OCI-LY1 (cell line): ENCODE data around the gene FAM222B.
"Not testable (repeated sequence)": the region's sequence is repeated elsewhere in the genome, so short reads cannot be mapped to it uniquely, and the experiment has no call there.

Experiments used
- H2AFZ ChIP-seq: fragments of 200-600 bp; sonication (generic), shearing (Covaris generic); 2 replicates; pipeline ENCODE4 v1.6.0; 2014; ENCODE audit warnings: antibody characterized with exemption, mild to moderate bottlenecking, low read length
- H3F3A ChIP-seq: fragments of 200-600 bp; sonication (generic), shearing (Covaris generic); 2 replicates; pipeline ENCODE4 v1.6.0; 2014; ENCODE audit warnings: mild to moderate bottlenecking, antibody characterized with exemption, low read length, moderate library complexity; ENCODE audit not compliant: insufficient read depth
- H3K27ac ChIP-seq: fragments of 200-600 bp; sonication (generic); 2 replicates; pipeline ENCODE4 v1.5.1; 2014; ENCODE audit warnings: low read length, mixed run types, mild to moderate bottlenecking, low read depth; ENCODE audit not compliant: poor library complexity, severe bottlenecking
- H3K27me3 ChIP-seq: fragments of 200-600 bp; sonication (generic); 2 replicates; pipeline ENCODE4 v1.6.0; 2014; ENCODE audit warnings: antibody characterized with exemption, mild to moderate bottlenecking, low read length, moderate library complexity; ENCODE audit not compliant: insufficient read depth
- H3K36me3 ChIP-seq: fragments of 200-600 bp; sonication (generic); 2 replicates; pipeline ENCODE4 v1.6.1; 2014; ENCODE audit warnings: mild to moderate bottlenecking, antibody characterized with exemption, low read length, moderate library complexity, mixed read lengths; ENCODE audit not compliant: insufficient read depth
- H3K4me1 ChIP-seq: fragments of 200-600 bp; sonication (generic); 2 replicates; pipeline ENCODE4 v1.5.1; 2014; ENCODE audit warnings: mild to moderate bottlenecking, low read length, moderate library complexity; ENCODE audit not compliant: insufficient read depth, severe bottlenecking
- H3K4me2 ChIP-seq: fragments of 200-600 bp; sonication (generic), shearing (Covaris generic); 2 replicates; pipeline ENCODE4 v1.6.1; 2014; ENCODE audit warnings: low read length
- H3K4me3 ChIP-seq: fragments of 200-600 bp; sonication (generic); 2 replicates; pipeline ENCODE4 v1.5.1; 2014; ENCODE audit warnings: low read length, low read depth, mild to moderate bottlenecking, mixed read lengths; ENCODE audit not compliant: poor library complexity, severe bottlenecking
- H3K79me2 ChIP-seq: fragments of 200-600 bp; shearing (Covaris generic); 2 replicates; pipeline ENCODE4 v1.6.1; 2016; ENCODE audit warnings: mixed run types, low read length, mixed read lengths; ENCODE audit not compliant: insufficient read depth
- H3K9ac ChIP-seq: fragments of 200-600 bp; sonication (generic), shearing (Covaris generic); 2 replicates; pipeline ENCODE4 v1.6.1; 2014; ENCODE audit warnings: mild to moderate bottlenecking, low read length, mixed read lengths
- H3K9me2 ChIP-seq: fragments of 200-600 bp; sonication (generic), shearing (Covaris generic); 2 replicates; pipeline ENCODE4 v1.6.1; 2014; ENCODE audit warnings: low read depth, mild to moderate bottlenecking, low read length, mixed read lengths
- H3K9me3 ChIP-seq: fragments of 200-600 bp; shearing (Covaris generic); 2 replicates; pipeline ENCODE4 v1.6.1; 2014; ENCODE audit warnings: low read length, mixed read lengths
- H4K20me1 ChIP-seq: fragments of 200-600 bp; sonication (generic), shearing (Covaris generic); 2 replicates; pipeline ENCODE4 v1.6.0; 2016; ENCODE audit warnings: mild to moderate bottlenecking, low read length; ENCODE audit not compliant: insufficient read depth
- CTCF ChIP-seq: fragments of 200-600 bp; sonication (generic), shearing (Covaris generic); IDR thresholded peaks from 2 replicates; pipeline ENCODE4 v1.5.1; 2017; ENCODE audit warnings: mild to moderate bottlenecking, antibody characterized with exemption, low read length, moderate library complexity, mixed read lengths
- EZH2 ChIP-seq: fragments of 200-600 bp; sonication (generic), shearing (Covaris generic); IDR thresholded peaks from 2 replicates; pipeline ENCODE4 v1.8.0; 2017; ENCODE audit warnings: borderline replicate concordance, mixed run types, mild to moderate bottlenecking, antibody characterized with exemption, low read length, moderate library complexity, mixed read lengths

The FAM222B gene

GRCh38 chr17:28807925-28808634 is 34.5 kb downstream of the FAM222B start:
- H3K79me2 ChIP-seq = peaks cover 61% of the 10 kb centered on the region
- H3F3A ChIP-seq = no peaks in the 10 kb centered on the region
- no peak overlapping the region for H3K4me2 ChIP-seq
- H3K9me2 ChIP-seq = no peaks in the 10 kb centered on the region
- no peak overlapping the region for H3K27ac ChIP-seq
- TF ChIP-seq EZH2 (no peak), CTCF (no peak)
- H3K9ac ChIP-seq = no peak overlapping the region
- no peaks in the 10 kb centered on the region for H3K9me3 ChIP-seq
- H3K4me3 ChIP-seq = no peak overlapping the region
- H3K36me3 ChIP-seq = peaks cover 27% of the 10 kb centered on the region; the same call in 1 of the 2 replicates
- H3K27me3 ChIP-seq = no peaks in the 10 kb centered on the region
- no peak overlapping the region for H2AFZ ChIP-seq
- peaks cover 41% of the 10 kb centered on the region for H3K4me1 ChIP-seq
- H4K20me1 ChIP-seq = no peaks in the 10 kb centered on the region

- TF ChIP-seq EZH2 (no peak), CTCF (no peak)
- no peaks in the 10 kb centered on the region for H4K20me1 ChIP-seq
- H3K9ac ChIP-seq = no peak overlapping the region
- H2AFZ ChIP-seq = no peak overlapping the region
- peaks cover 29% of the 10 kb centered on the region; the same call in 1 of the 2 replicates for H3K79me2 ChIP-seq
- no peaks in the 10 kb centered on the region for H3K27me3 ChIP-seq
- no peaks in the 10 kb centered on the region for H3K9me2 ChIP-seq
- no peaks in the 10 kb centered on the region for H3K4me1 ChIP-seq
- H3K36me3 ChIP-seq = peaks cover 9% of the 10 kb centered on the region; the same call in 1 of the 2 replicates
- H3K4me3 ChIP-seq = no peak overlapping the region
- no peaks in the 10 kb centered on the region for H3K9me3 ChIP-seq
- H3F3A ChIP-seq = no peaks in the 10 kb centered on the region
- no peak overlapping the region for H3K4me2 ChIP-seq
- no peak overlapping the region for H3K27ac ChIP-seq
Observed at GRCh38 chr17:28796062-28796461, 46.5 kb downstream of the FAM222B start.

GRCh38 chr17:28794846-28795441 is 47.6 kb downstream of the FAM222B start:
- not testable (repeated sequence) for H3K27ac ChIP-seq, H3F3A ChIP-seq, H3K9me3 ChIP-seq, H4K20me1 ChIP-seq, H3K27me3 ChIP-seq, H2AFZ ChIP-seq, H3K9me2 ChIP-seq, H3K4me1 ChIP-seq, H3K4me3 ChIP-seq, H3K4me2 ChIP-seq, H3K9ac ChIP-seq
- Histone ChIP-seq H3K36me3 (peaks cover 14% of the 10 kb centered on the region; the same call in 1 of the 2 replicates), H3K79me2 (peaks cover 37% of the 10 kb centered on the region)
